ENCODE results near the gene SNRPA. TPM values are rescaled to one million over a fixed set of nuclear protein-coding genes. Genes with fewer than 3 reads are reported as not detected.
"Not testable (repeated sequence)": the region's sequence is repeated elsewhere in the genome, so short reads cannot be mapped to it uniquely, and the experiment has no call there.

The SNRPA gene
- total and polyA plus RNA-seq, 7 experiments from 2014 or later, result 44.1 to 166 (median 69.9) TPM

GRCh38 chr19:40810649-40811408 lies 59.8 kb downstream of the SNRPA start:
- ChIA-PET CTCF (interaction anchor here (1.3 kb wide), 1 partner anchor 61 kb away, joined by 3 read pairs; the partner anchor contains the start of gene ACTMAP), POLR2A (interaction anchor here (0.7 to 1.4 kb wide), 3 partner anchors 8 to 148 kb away, joined by 3 to 5 read pairs (median 5); no protein-coding TSS in a partner anchor)
- H3K4me3 ChIP-seq (ENCODE audit: low read length), result peak overlapping the region; percentile 54
- Mint-ChIP-seq H3K4me1 (peaks cover 48 to 71% (median 70%) of the 10 kb centered on the region in 7 donors), H3K4me3 (peak overlapping the region; percentile 88 to 100 (median 94)), H3K36me3 (peaks cover 0 to 18% (median 3%) of the 10 kb centered on the region in 5 donors), H3K27me3 (peaks cover 0 to 39% (median 0%) of the 10 kb centered on the region in 5 donors), H3K27ac (peak overlapping the region; percentile 87 to 97 (median 90))
- H3K27me3 ChIP-seq (ENCODE audit: control insufficient read depth in 2 of 2, insufficient read depth in 2 of 2, low read length in 2 of 2); H3K9me3 ChIP-seq (ENCODE audit: control insufficient read depth in 2 of 3, low read length in 3 of 3); intact Hi-C loops (cut with micrococcal nuclease); H3K9me3 Mint-ChIP-seq: not testable (repeated sequence)
- H3K36me3 ChIP-seq (ENCODE audit: control insufficient read depth in 2 of 3, insufficient read depth in 3 of 3, low read length in 3 of 3), result peaks cover 0 to 22% (median 8%) of the 10 kb centered on the region in 3 experiments
- peak; percentile 83 for ATAC-seq
- peak in 6 of 9 donors; percentile 35 to 70 (median 52) for DNase-seq
- H3K4me1 ChIP-seq (ENCODE audit: control insufficient read depth in 2 of 2, insufficient read depth in 2 of 2, low read length in 2 of 2), result peaks cover 26 to 40% of the 10 kb centered on the region in 2 donors
- peak overlapping the region; percentile 72 for H3K27ac ChIP-seq (ENCODE audit: low read depth, low read length)

- ATAC-seq (no peak), DNase-seq (peak in 4 of 9 donors; percentile 45 to 53 (median 46))
- H3K4me3 ChIP-seq (ENCODE audit: low read length), result peak overlapping the region; percentile 54
- Mint-ChIP-seq H3K4me1 (peaks cover 39 to 62% (median 61%) of the 10 kb centered on the region in 7 donors), H3K36me3 (peaks cover 0 to 17% (median 1%) of the 10 kb centered on the region in 5 donors), H3K27me3 (peaks cover 0 to 42% (median 0%) of the 10 kb centered on the region in 5 donors), H3K4me3 (peak overlapping the region; percentile 88 to 100 (median 94)), H3K27ac (peak overlapping the region; percentile 70 to 95 (median 88)), H3K9me3 (peaks cover 0 to 2% (median 0%) of the 10 kb centered on the region in 11 donors)
- CTCF ChIA-PET, result interaction anchor here (1.3 kb wide), 2 partner anchors 61 to 148 kb away, joined by 3 read pairs; partner anchors contain the start of gene ACTMAP
- H3K27ac ChIP-seq (ENCODE audit: low read depth, low read length), result peak overlapping the region; percentile 72
- H3K27me3 ChIP-seq (ENCODE audit: control insufficient read depth in 2 of 2, insufficient read depth in 2 of 2, low read length in 2 of 2), result no peaks in the 10 kb centered on the region
- intact Hi-C loops (cut with micrococcal nuclease), result no loop called here
- POLR2A ChIA-PET, result interaction anchor here (0.7 to 1.4 kb wide), 5 partner anchors 9 to 148 kb away, joined by 3 to 5 read pairs (median 5); partner anchors contain the start of genes EGLN2 and RAB4B
- H3K4me1 ChIP-seq (ENCODE audit: control insufficient read depth in 2 of 2, insufficient read depth in 2 of 2, low read length in 2 of 2), result peaks cover 17 to 31% of the 10 kb centered on the region in 2 donors
- no peaks in the 10 kb centered on the region for H3K9me3 ChIP-seq (ENCODE audit: control insufficient read depth in 2 of 3, low read length in 3 of 3)
- peaks cover 0 to 22% (median 8%) of the 10 kb centered on the region in 3 experiments for H3K36me3 ChIP-seq (ENCODE audit: control insufficient read depth in 2 of 3, insufficient read depth in 3 of 3, low read length in 3 of 3)
Measured at GRCh38 chr19:40811478-40812341, 60.7 kb downstream of the SNRPA start.

GRCh38 chr19:40812571-40812970 lies 61.6 kb downstream of the SNRPA start:
- DNase-seq; ATAC-seq; intact Hi-C loops (cut with micrococcal nuclease); H3K27ac ChIP-seq (ENCODE audit: low read depth, low read length); H3K9me3 Mint-ChIP-seq; H3K4me3 ChIP-seq (ENCODE audit: low read length); H3K9me3 ChIP-seq (ENCODE audit: control insufficient read depth in 2 of 3, low read length in 3 of 3); H3K27me3 ChIP-seq (ENCODE audit: control insufficient read depth in 2 of 2, insufficient read depth in 2 of 2, low read length in 2 of 2): not testable (repeated sequence)
- peak overlapping the region in 8 of 9 donors; percentile 72 to 95 (median 84) for H3K27ac Mint-ChIP-seq
- H3K4me3 Mint-ChIP-seq, result peak overlapping the region; percentile 42 to 100 (median 92)
- H3K36me3 Mint-ChIP-seq, result peaks cover 0 to 13% (median 0%) of the 10 kb centered on the region in 5 donors
- Histone ChIP-seq H3K4me1 (ENCODE audit: control insufficient read depth in 2 of 2, insufficient read depth in 2 of 2, low read length in 2 of 2) (peaks cover 9 to 22% of the 10 kb centered on the region in 2 donors), H3K36me3 (ENCODE audit: control insufficient read depth in 2 of 3, insufficient read depth in 3 of 3, low read length in 3 of 3) (peaks cover 0 to 18% (median 8%) of the 10 kb centered on the region in 3 experiments)
- ChIA-PET POLR2A (interaction anchor here (1.0 to 1.4 kb wide), 3 partner anchors 14 to 35 kb away, joined by 3 to 5 read pairs (median 5); partner anchors contain the start of genes EGLN2 and RAB4B), CTCF (interaction anchor here (0.7 to 1.3 kb wide), 2 partner anchors 57 to 149 kb away, joined by 3 to 4 read pairs; no protein-coding TSS in a partner anchor)
- peaks cover 0 to 42% (median 0%) of the 10 kb centered on the region in 5 donors for H3K27me3 Mint-ChIP-seq
- H3K4me1 Mint-ChIP-seq, result peaks cover 30 to 55% (median 52%) of the 10 kb centered on the region in 7 donors

- Mint-ChIP-seq H3K4me1 (peaks cover 31 to 55% (median 52%) of the 10 kb centered on the region in 7 donors), H3K27me3 (peaks cover 0 to 42% (median 0%) of the 10 kb centered on the region in 5 donors), H3K36me3 (peaks cover 0 to 11% (median 0%) of the 10 kb centered on the region in 5 donors), H3K27ac (peak overlapping the region in 4 of 9 donors; percentile 77 to 90 (median 86)), H3K4me3 (peak overlapping the region in 8 of 10 donors; percentile 88 to 100 (median 92)), H3K9me3 (peaks cover 0 to 2% (median 0%) of the 10 kb centered on the region in 11 donors)
- peaks cover 0 to 12% (median 4%) of the 10 kb centered on the region in 3 experiments for H3K36me3 ChIP-seq (ENCODE audit: control insufficient read depth in 2 of 3, insufficient read depth in 3 of 3, low read length in 3 of 3)
- no peak overlapping the region for H3K4me3 ChIP-seq (ENCODE audit: low read length)
- H3K27me3 ChIP-seq (ENCODE audit: control insufficient read depth in 2 of 2, insufficient read depth in 2 of 2, low read length in 2 of 2), result no peaks in the 10 kb centered on the region
- CTCF ChIA-PET, result no interaction called here
- no peak for ATAC-seq
- no peak overlapping the region for H3K27ac ChIP-seq (ENCODE audit: low read depth, low read length)
- POLR2A ChIA-PET, result interaction anchor here (1.2 kb wide), 1 partner anchor 35 kb away, joined by 5 read pairs; the partner anchor contains the start of gene RAB4B
- intact Hi-C loops (cut with micrococcal nuclease), result no loop called here
- DNase-seq, result no peak
- no peaks in the 10 kb centered on the region for H3K9me3 ChIP-seq (ENCODE audit: control insufficient read depth in 2 of 3, low read length in 3 of 3)
- peaks cover 7 to 20% of the 10 kb centered on the region in 2 donors for H3K4me1 ChIP-seq (ENCODE audit: control insufficient read depth in 2 of 2, insufficient read depth in 2 of 2, low read length in 2 of 2)
Measured at GRCh38 chr19:40813182-40813581, 62.2 kb downstream of the SNRPA start.

Other genes with a start within 250 kb of the SNRPA start
- gene SHKBP1, start 174.3 kb upstream of the SNRPA start, total RNA-seq, result 100 to 1,000 TPM in 4 of 5 experiments, 10 to 100 TPM in 1; 98.4 to 218 (median 139) TPM
- 100 to 1,000 TPM in 1 of 2 donors, 10 to 100 TPM in 1; 92.8 to 140 TPM for gene SHKBP1, start 174.3 kb upstream of the SNRPA start, polyA plus RNA-seq
- gene LTBP4, start 149.8 kb upstream of the SNRPA start, total RNA-seq, result 100 to 1,000 TPM in 4 of 5 experiments, 10 to 100 TPM in 1; 62.4 to 116 (median 111) TPM
- 10 to 100 TPM; 21.8 to 41.4 TPM for gene LTBP4, start 149.8 kb upstream of the SNRPA start, polyA plus RNA-seq
- gene NUMBL, start 60.6 kb upstream of the SNRPA start, total RNA-seq, result 10 to 100 TPM in 3 of 5 experiments, 1 to 10 TPM in 2; 9.0 to 28.6 (median 11.2) TPM
- gene NUMBL, start 60.6 kb upstream of the SNRPA start, polyA plus RNA-seq, result 1 to 10 TPM in 1 of 2 donors, under 1 TPM in 1; 0.28 to 1.4 TPM
- 10 to 100 TPM; 26.2 to 48.3 (median 43.8) TPM for gene COQ8B, start 34.3 kb upstream of the SNRPA start, total RNA-seq
- 10 to 100 TPM; 14.4 to 21.9 TPM for gene COQ8B, start 34.3 kb upstream of the SNRPA start, polyA plus RNA-seq
- gene ITPKC, start 34.1 kb upstream of the SNRPA start, total RNA-seq, result 1 to 10 TPM; 4.9 to 9.0 (median 7.3) TPM
- gene ITPKC, start 34.1 kb upstream of the SNRPA start, polyA plus RNA-seq, result 1 to 10 TPM; 3.0 to 6.5 TPM
- gene ACTMAP, start 726 bp upstream of the SNRPA start, total RNA-seq, result 10 to 100 TPM in 1 of 5 experiments, 1 to 10 TPM in 4; 5.5 to 13.7 (median 7.8) TPM
- 1 to 10 TPM; 3.2 to 3.6 TPM for gene ACTMAP, start 726 bp upstream of the SNRPA start, polyA plus RNA-seq
- gene MIA, start 24.3 kb downstream of the SNRPA start, total RNA-seq, result 1 to 10 TPM in 2 of 5 experiments, not detected in 3; 4.9 to 7.2 TPM
- not detected for gene MIA, start 24.3 kb downstream of the SNRPA start, polyA plus RNA-seq
- 10 to 100 TPM; 37.6 to 63.0 (median 52.5) TPM for gene RAB4B, start 27.0 kb downstream of the SNRPA start, total RNA-seq
- 10 to 100 TPM; 54.7 to 65.2 TPM for gene RAB4B, start 27.0 kb downstream of the SNRPA start, polyA plus RNA-seq
- gene EGLN2, start 48.0 kb downstream of the SNRPA start, total RNA-seq, result 100 to 1,000 TPM; 122 to 239 (median 157) TPM
- 100 to 1,000 TPM; 154 to 254 TPM for gene EGLN2, start 48.0 kb downstream of the SNRPA start, polyA plus RNA-seq
- under 1 TPM in 3 of 5 experiments, not detected in 2; 0.19 to 0.43 (median 0.27) TPM for gene CYP2A6, start 99.2 kb downstream of the SNRPA start, total RNA-seq
- gene CYP2A6, start 99.2 kb downstream of the SNRPA start, polyA plus RNA-seq, result not detected
- gene CYP2A7, start 131.0 kb downstream of the SNRPA start, total RNA-seq, result not detected
- gene CYP2A7, start 131.0 kb downstream of the SNRPA start, polyA plus RNA-seq, result not detected
- not detected for gene CYP2B6, start 240.1 kb downstream of the SNRPA start, total RNA-seq
- not detected for gene CYP2B6, start 240.1 kb downstream of the SNRPA start, polyA plus RNA-seq